ENCODE results near the gene NBPF15.
"Not testable (repeated sequence)": the region's sequence is repeated elsewhere in the genome, so short reads cannot be mapped to it uniquely, and the experiment has no call there.

The NBPF15 gene

DNA sequence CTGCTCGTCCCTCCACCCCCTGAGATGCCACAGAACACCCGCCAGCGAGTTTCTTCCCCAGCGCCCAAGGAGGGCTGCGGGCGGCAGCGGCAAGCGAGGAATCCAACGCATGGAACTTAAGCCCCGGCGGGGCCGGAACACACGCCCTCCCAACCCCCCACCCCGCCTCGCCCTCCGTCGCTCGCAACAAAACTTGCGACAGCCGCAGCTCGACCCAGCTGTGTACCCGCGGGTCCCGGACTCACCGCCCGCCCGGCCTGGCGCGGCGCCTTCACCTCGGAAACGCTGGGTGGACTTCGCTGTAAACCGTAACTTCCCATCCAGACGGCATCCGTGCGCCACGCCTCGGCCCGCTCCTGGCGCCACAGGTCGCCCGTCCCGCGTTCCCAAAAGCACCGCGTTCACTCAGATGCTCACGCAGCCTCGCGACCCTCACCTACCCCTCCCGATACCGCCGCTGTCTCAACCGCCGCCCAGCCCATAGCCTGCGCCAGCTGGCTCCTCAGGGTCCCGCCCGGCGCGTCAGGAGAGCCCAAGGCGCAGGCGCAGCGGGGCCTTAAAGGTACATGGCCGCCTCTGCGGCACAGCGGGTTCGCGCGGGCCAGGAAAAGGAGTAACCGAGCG is at the start of gene NBPF15:
TSS of gene NBPF15 (minus strand) at position 534 of the 624 bp plus-strand sequence. CDS start 21,666 bp downstream, outside the sequence.
- H3K4me3 Mint-ChIP-seq, result peak within 1 kb of the TSS; percentile 96
- H3K36me3 Mint-ChIP-seq, H3K27me3 Mint-ChIP-seq, H3K9me3 Mint-ChIP-seq, H3K4me1 Mint-ChIP-seq: not testable (repeated sequence)
- peak; percentile 100 for ATAC-seq
- peak within 1 kb of the TSS; percentile 86 for H3K27ac Mint-ChIP-seq

DNA sequence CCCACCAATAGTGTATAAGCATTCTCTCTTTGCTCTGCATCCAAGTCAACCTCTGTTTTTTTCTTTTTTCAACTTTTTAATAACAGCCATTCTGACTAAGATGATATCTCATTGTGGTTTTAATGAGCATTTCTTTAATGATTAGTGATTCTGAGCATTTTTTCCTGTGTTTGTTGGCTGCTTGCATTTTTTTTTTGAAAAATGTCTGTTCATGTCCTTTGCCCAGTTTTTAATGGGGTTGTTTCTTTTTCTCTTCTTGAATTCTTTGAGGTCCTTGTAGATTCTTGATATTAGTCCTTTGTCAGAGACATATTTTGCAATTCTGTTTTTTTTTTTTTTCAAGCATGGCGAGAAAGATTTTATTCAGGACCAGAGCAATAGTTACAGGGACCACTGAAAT is 35.0 kb upstream of the NBPF15 start:
- not testable (repeated sequence) for H3K36me3 Mint-ChIP-seq, H3K9me3 Mint-ChIP-seq, H3K4me3 Mint-ChIP-seq, H3K27me3 Mint-ChIP-seq, H3K4me1 Mint-ChIP-seq, H3K27ac Mint-ChIP-seq, ATAC-seq

- not testable (repeated sequence) for H3K36me3 Mint-ChIP-seq, H3K4me3 Mint-ChIP-seq, H3K9me3 Mint-ChIP-seq, ATAC-seq, H3K4me1 Mint-ChIP-seq, H3K27me3 Mint-ChIP-seq, H3K27ac Mint-ChIP-seq
Measured at GRCh38 chr1:144494130-144494529, 32.7 kb upstream of the NBPF15 start.

- peak overlapping the region; percentile 62 for H3K4me3 Mint-ChIP-seq
- H3K4me1 Mint-ChIP-seq, ATAC-seq, H3K36me3 Mint-ChIP-seq, H3K9me3 Mint-ChIP-seq, H3K27ac Mint-ChIP-seq, H3K27me3 Mint-ChIP-seq: not testable (repeated sequence)
Measured at GRCh38 chr1:144490394-144490793, 28.9 kb upstream of the NBPF15 start.

- ATAC-seq, H3K27ac Mint-ChIP-seq, H3K36me3 Mint-ChIP-seq, H3K4me3 Mint-ChIP-seq, H3K4me1 Mint-ChIP-seq, H3K27me3 Mint-ChIP-seq, H3K9me3 Mint-ChIP-seq: not testable (repeated sequence)
Measured at GRCh38 chr1:144487002-144487401, 25.5 kb upstream of the NBPF15 start.

- not testable (repeated sequence) for H3K4me1 Mint-ChIP-seq, H3K27me3 Mint-ChIP-seq, H3K9me3 Mint-ChIP-seq, H3K36me3 Mint-ChIP-seq, H3K27ac Mint-ChIP-seq, ATAC-seq, H3K4me3 Mint-ChIP-seq
Measured at GRCh38 chr1:144485048-144485993, 23.9 kb upstream of the NBPF15 start.

- not testable (repeated sequence) for H3K27ac Mint-ChIP-seq, H3K4me3 Mint-ChIP-seq, H3K9me3 Mint-ChIP-seq, H3K27me3 Mint-ChIP-seq, H3K36me3 Mint-ChIP-seq, ATAC-seq, H3K4me1 Mint-ChIP-seq
Measured at GRCh38 chr1:144473897-144474296, 12.4 kb upstream of the NBPF15 start.

GRCh38 chr1:144471434-144471833 is 10.0 kb upstream of the NBPF15 start:
- H3K27me3 Mint-ChIP-seq, H3K36me3 Mint-ChIP-seq, ATAC-seq, H3K4me1 Mint-ChIP-seq, H3K4me3 Mint-ChIP-seq, H3K27ac Mint-ChIP-seq, H3K9me3 Mint-ChIP-seq: not testable (repeated sequence)

DNA sequence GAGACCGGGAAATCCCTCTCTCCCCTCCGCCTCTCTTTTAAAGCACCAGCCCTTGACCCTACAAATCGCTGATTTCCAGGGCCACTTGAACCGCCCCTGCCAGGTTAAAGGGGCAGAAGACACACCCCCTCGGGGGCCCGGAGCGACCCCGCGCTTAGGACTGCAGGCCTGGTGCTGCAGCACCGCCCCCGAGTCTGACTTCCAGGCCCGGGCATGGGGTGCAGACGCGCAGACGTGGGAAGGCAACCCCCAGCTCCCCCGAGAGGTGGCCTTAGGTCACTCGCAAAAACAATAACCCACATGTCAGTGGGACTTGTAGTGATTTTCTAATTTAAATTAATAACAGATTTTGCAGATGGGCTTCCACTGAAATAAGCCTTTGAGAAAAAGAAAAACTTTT is 309 bp upstream of the NBPF15 start:
- not testable (repeated sequence) for H3K4me1 Mint-ChIP-seq, H3K36me3 Mint-ChIP-seq, H3K9me3 Mint-ChIP-seq, H3K27me3 Mint-ChIP-seq
- Mint-ChIP-seq H3K4me3 (peak overlapping the region; percentile 96), H3K27ac (peak overlapping the region; percentile 86)
- ATAC-seq, result peak; percentile 44

DNA sequence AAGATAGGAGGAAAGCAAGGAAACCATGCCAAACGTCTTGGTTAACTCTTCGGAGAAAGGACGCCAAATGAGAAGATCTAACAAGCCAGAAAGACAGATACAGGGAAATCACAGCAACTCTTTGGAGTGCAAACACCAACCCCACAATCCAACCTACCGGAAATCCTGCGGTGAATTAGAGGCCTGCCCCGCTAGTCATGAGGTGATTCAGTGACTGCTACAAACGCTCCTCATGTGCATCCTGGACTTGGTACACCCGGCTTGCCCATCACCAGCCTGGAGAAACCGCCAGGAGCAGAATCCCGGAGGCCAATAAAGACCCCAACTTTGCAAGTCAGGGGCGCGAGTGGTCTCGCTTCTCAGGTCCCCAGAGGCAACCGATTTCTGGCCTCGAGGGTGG is 783 bp downstream of the NBPF15 start:
- peak; percentile 68 for ATAC-seq
- not testable (repeated sequence) for H3K27ac Mint-ChIP-seq

DNA sequence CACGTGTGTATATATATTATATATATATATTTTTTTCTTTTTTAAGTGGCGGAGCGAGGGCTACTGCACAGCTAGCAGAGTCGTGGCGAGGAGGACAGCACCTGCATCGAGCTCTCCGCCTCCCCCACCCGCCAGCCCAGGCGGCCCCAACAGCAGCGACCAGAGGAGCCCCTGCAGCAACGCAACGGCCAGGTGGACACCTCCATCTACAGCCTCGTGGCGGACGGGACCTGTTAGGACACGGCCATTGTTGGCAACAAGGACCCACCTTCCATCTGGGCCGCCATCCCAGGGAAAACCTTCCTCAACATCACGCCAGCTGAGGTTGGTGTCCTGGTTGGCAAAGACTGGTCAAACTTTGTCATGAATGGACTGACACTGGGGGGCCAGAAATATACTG is 19.1 kb downstream of the NBPF15 start:
- H3K9me3 Mint-ChIP-seq, H3K4me3 Mint-ChIP-seq, H3K4me1 Mint-ChIP-seq, H3K27ac Mint-ChIP-seq, ATAC-seq, H3K27me3 Mint-ChIP-seq, H3K36me3 Mint-ChIP-seq: not testable (repeated sequence)

More for the DNA sequence above, 783 bp downstream of the NBPF15 start:
- H3K9me3 Mint-ChIP-seq, H3K4me1 Mint-ChIP-seq, H3K36me3 Mint-ChIP-seq, H3K27me3 Mint-ChIP-seq: not testable (repeated sequence)
- H3K4me3 Mint-ChIP-seq, result peak overlapping the region; percentile 96

- ATAC-seq, H3K27ac Mint-ChIP-seq, H3K9me3 Mint-ChIP-seq, H3K36me3 Mint-ChIP-seq, H3K27me3 Mint-ChIP-seq, H3K4me3 Mint-ChIP-seq, H3K4me1 Mint-ChIP-seq: not testable (repeated sequence)
Measured at GRCh38 chr1:144439737-144440136, 21.7 kb downstream of the NBPF15 start.

DNA sequence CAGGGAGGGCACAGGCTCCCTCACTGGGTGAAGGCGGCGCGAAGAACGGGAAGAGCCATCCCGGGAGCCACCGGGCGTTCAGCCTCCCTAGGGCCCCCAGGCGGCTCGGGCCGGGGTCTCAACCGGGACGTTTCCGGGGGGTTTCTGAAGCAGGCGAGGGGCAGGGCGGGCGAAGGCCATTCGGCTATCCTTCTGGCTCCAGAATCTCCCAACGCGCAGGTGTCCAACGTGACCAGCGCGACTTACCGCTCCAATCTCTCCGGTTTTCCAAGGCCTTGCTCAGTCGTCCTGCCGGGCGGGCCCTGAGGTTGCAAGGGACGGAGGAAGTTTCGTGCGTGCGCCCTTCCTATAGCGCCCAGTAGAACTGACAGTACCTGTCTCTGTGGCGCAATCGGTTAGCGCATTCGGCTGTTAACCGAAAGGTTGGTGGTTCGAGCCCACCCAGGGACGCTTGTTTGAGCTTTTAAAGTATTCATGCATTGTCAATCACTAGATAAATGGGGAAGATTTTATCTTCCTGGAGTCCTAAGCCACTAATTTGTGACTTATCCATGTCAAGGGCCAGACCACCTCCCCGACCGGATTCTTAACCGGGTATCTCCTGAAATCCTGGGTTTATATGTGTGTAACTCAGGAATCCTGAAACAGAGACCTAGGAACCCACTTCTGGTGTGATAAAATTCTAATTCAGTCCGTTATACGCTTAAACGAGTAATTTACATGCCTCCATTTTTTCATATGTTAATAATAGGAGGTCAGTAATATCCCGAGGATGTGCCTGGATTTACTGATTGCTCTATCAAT is 42.4 kb downstream of the NBPF15 start:
- Mint-ChIP-seq H3K4me3 (peak overlapping the region; percentile 83), H3K36me3 (peaks cover 13% of the 10 kb centered on the region), H3K27ac (peak overlapping the region; percentile 86)
- not testable (repeated sequence) for ATAC-seq, H3K9me3 Mint-ChIP-seq, H3K27me3 Mint-ChIP-seq, H3K4me1 Mint-ChIP-seq

DNA sequence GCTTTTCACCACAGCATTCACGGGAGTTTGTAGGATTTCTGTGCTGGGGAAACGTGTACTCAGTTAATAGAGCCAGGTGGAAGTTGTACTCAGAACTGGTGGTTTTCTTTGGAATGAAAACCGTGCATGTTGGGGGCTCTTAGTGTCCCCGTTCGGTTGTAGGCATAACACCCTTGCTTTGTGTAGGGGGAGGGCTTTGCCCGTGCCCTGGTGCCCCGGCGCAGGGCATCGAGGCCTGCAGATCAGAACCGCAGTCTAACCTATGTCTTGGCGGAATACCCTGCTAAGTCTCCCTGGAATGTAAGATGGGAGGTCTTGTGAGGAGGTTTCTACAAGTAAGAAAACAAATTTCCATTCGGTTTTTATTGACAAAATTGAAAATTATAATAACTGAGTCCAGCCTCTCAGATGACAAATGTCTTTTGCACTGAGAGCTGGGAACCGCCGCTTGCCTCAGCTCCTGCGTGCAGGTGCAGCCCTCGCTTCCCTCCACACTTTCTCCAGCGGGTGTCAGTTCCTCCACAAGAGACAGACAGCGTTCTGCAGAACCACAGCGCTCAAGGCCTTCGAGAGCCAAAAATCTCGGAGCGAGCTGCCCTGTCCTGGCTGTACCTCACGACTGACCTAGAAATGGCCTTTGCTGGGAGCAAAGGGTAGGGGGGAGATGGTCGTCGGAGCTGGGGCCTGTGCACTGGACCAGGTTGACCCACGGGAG is 47.9 kb downstream of the NBPF15 start:
- not testable (repeated sequence) for H3K36me3 Mint-ChIP-seq, H3K27me3 Mint-ChIP-seq, H3K4me1 Mint-ChIP-seq, H3K9me3 Mint-ChIP-seq
- peak; percentile 0 for ATAC-seq
- H3K4me3 Mint-ChIP-seq, result peak overlapping the region; percentile 86
- peak overlapping the region; percentile 94 for H3K27ac Mint-ChIP-seq

Data from stimulated activated memory B cell treated with anti-CD40 and anti-IgM and Interleukin-4, amounts not matched to agents 10 μg/mL and 1 μg/mL and 100 μg/mL, for 72 hours (primary cell).